LHCN-M2 (cell line): Measurements from ENCODE around the gene GSAP. TPM values are rescaled to one million over a fixed set of nuclear protein-coding genes. Genes with fewer than 3 reads are reported as not detected.
A peak's percentile ranks its signal among the peaks of the same experiment; 100 is the strongest.

Experiments
- DNase-seq: peaks from one replicate; pipeline ENCODE4 v3.0.0-alpha.2; 2012; ENCODE audit warnings: low read depth
- total RNA-seq: library from RNA; depleted of rRNA; stranded (reverse); fragments of >200 nt; gene quantifications from 2 replicates; pipeline ENCODE4 v1.2.3, GENCODE V29; 2014; rRNA removed

Gene GSAP
- total RNA-seq, 1 experiment from 2014 or later = 21.6 TPM

- no peak for DNase-seq
Measured at GRCh38 chr7:77290425-77290824, 125.7 kb downstream of the GSAP start.

GRCh38 chr7:77289387-77289786, 126.8 kb downstream of the GSAP start:
- no peak for DNase-seq

GRCh38 chr7:77288676-77289320, 127.4 kb downstream of the GSAP start:
- peak; percentile 58 for DNase-seq

GRCh38 chr7:77284616-77285015, 131.5 kb downstream of the GSAP start:
- no peak for DNase-seq

- DNase-seq = no peak
Measured at GRCh38 chr7:77284005-77284404, 132.1 kb downstream of the GSAP start.

- DNase-seq = no peak
Measured at GRCh38 chr7:77282897-77283296, 133.3 kb downstream of the GSAP start.

GRCh38 chr7:77281780-77282478, 134.2 kb downstream of the GSAP start:
- DNase-seq = no peak

- DNase-seq = no peak
Measured at GRCh38 chr7:77276120-77276519, 140.0 kb downstream of the GSAP start.

GRCh38 chr7:77275663-77276062, 140.5 kb downstream of the GSAP start:
- peak; percentile 50 for DNase-seq

GRCh38 chr7:77271766-77272165, 144.4 kb downstream of the GSAP start:
- no peak for DNase-seq

GRCh38 chr7:77270094-77270480, 146.1 kb downstream of the GSAP start:
- DNase-seq = no peak

- peak; percentile 51 for DNase-seq
Measured at GRCh38 chr7:77269360-77270093, 146.6 kb downstream of the GSAP start.

- no peak for DNase-seq
Measured at GRCh38 chr7:77266291-77266794, 149.8 kb downstream of the GSAP start.

- peak; percentile 59 for DNase-seq
Measured at GRCh38 chr7:77265666-77266065, 150.5 kb downstream of the GSAP start.

GRCh38 chr7:77262316-77262715, 153.8 kb downstream of the GSAP start:
- DNase-seq = no peak

Other genes with a start within 250 kb of the GSAP start
- gene FGL2, start 216.5 kb downstream of the GSAP start, total RNA-seq = 8.1 and 8.8 TPM in 2 replicates
- gene PTPN12, start 120.9 kb upstream of the GSAP start, total RNA-seq = 78.3 and 106 TPM in 2 replicates